Neural cell (in vitro differentiated cells): ENCODE data around the gene ERBB4.

Source experiments
- CTCF ChIP-seq: fragments of 450-650 bp; IDR thresholded peaks from 2 replicates; pipeline ENCODE4 v1.5.1; 2014; ENCODE audit warnings: antibody characterized with exemption, mild to moderate bottlenecking, moderate library complexity; ENCODE audit not compliant: poor library complexity, severe bottlenecking
- EZH2 ChIP-seq: fragments of 200-600, 300-800 bp; shearing (Covaris generic), sonication (generic); IDR thresholded peaks from 2 replicates; pipeline ENCODE4 v1.6.1; 2014; ENCODE audit warnings: antibody characterized with exemption, low read length, borderline replicate concordance, mild to moderate bottlenecking; ENCODE audit not compliant: insufficient read depth, poor library complexity, severe bottlenecking
- POLR2AphosphoS5 ChIP-seq: IDR thresholded peaks from 2 replicates; pipeline ENCODE4 v1.6.1; 2012
- RAD21 ChIP-seq: fragments of 450-650 bp; conservative IDR thresholded peaks from 2 replicates; pipeline ENCODE4 v1.6.1; 2014; ENCODE audit warnings: antibody characterized with exemption, mild to moderate bottlenecking, moderate library complexity
- REST ChIP-seq: IDR thresholded peaks from 2 replicates; pipeline ENCODE4 v1.6.1; 2012; ENCODE audit warnings: borderline replicate concordance
- SMC3 ChIP-seq: fragments of 450-650 bp; conservative IDR thresholded peaks from 2 replicates; pipeline ENCODE4 v1.6.1; 2014; ENCODE audit warnings: antibody characterized with exemption, mild to moderate bottlenecking, moderate library complexity; ENCODE audit not compliant: poor library complexity
- TAF1 ChIP-seq: IDR thresholded peaks from 2 replicates; pipeline ENCODE4 v1.6.1; 2012; ENCODE audit warnings: low read depth

- no peak for TF ChIP-seq CTCF
- TF ChIP-seq POLR2AphosphoS5, result no peak
- TF ChIP-seq EZH2, result no peak
- TF ChIP-seq REST, result no peak
- TF ChIP-seq RAD21, result no peak
- no peak for TF ChIP-seq SMC3
- no peak for TF ChIP-seq TAF1
These were observed 360.9 kb downstream of the ERBB4 start for GRCh38 chr2:212177724-212178123.
